Natural killer cell (primary cell): ENCODE results near the gene RHOC. TPM values are rescaled to one million over a fixed set of nuclear protein-coding genes. Genes with fewer than 3 reads are reported as not detected.

Experiments used
- total RNA-seq, 4 donors: library from RNA; stranded (reverse); fragments of 120-200 nt in 1 of 4; gene quantifications; one replicate each; pipeline versions ENCODE4 v1.2.3 to v1.2.4, GENCODE V29; 2013 to 2022

Gene RHOC
- total RNA-seq, 3 donors from 2014 or later (not counting 1 experiment from before 2014, with no cell fraction given), result 161 to 199 (median 195) TPM

Other genes with a start within 250 kb of the RHOC start
- gene WNT2B, start 198.2 kb downstream of the RHOC start, total RNA-seq, result under 1 TPM; 0.16 to 0.20 (median 0.18) TPM
- 10 to 100 TPM; 23.5 to 32.3 (median 30.1) TPM for gene ST7L, start 88.0 kb downstream of the RHOC start, total RNA-seq
- 100 to 1,000 TPM; 231 to 244 (median 233) TPM for gene CAPZA1, start 87.3 kb downstream of the RHOC start, total RNA-seq
- 100 to 1,000 TPM in 2 of 3 donors, 10 to 100 TPM in 1; 87.9 to 124 (median 119) TPM for gene MOV10, start 32.5 kb downstream of the RHOC start, total RNA-seq
- under 1 TPM in 1 of 3 donors, not detected in 2; 0.26 TPM for gene PPM1J, start 8.2 kb upstream of the RHOC start, total RNA-seq
- 10 to 100 TPM in 2 of 3 donors, 1 to 10 TPM in 1; 8.7 to 18.5 (median 14.0) TPM for gene SLC16A1, start 249.1 kb upstream of the RHOC start, total RNA-seq